Lung (tissue), 12 donors: ENCODE results near the gene FAF2. TPM values are rescaled to one million over a fixed set of nuclear protein-coding genes. Genes with fewer than 3 reads are reported as not detected.
A peak's percentile ranks its signal among the peaks of the same experiment; 100 is the strongest.

Source experiments
- ATAC-seq: fragments of 200-7000 bp; cut with Tn5 transposase; one replicate; pipeline ENCODE4 v1.9.1; 2020; ENCODE audit warnings: moderate number of reproducible peaks; ENCODE audit not compliant: insufficient read depth, low FRiP score
- DNase-seq, 3 donors: peaks; one replicate each; pipeline ENCODE4 v3.0.0-alpha.2; 2013 to 2017
- H3K27ac ChIP-seq, 2 donors: one replicate each; pipeline ENCODE4 v1.5.1; 2013; ENCODE audit warnings: mild to moderate bottlenecking in 2 of 2, moderate library complexity in 2 of 2, control low read depth in 1 of 2, inconsistent platforms in 1 of 2, low read depth in 1 of 2, low read length in 1 of 2
- H3K27me3 ChIP-seq, 3 donors: one replicate each; pipeline ENCODE4 v1.5.1; 2013; ENCODE audit warnings: low read length in 2 of 3; ENCODE audit not compliant: control insufficient read depth in 3 of 3, insufficient read depth in 3 of 3
- H3K36me3 ChIP-seq, 4 donors: one replicate each; pipeline ENCODE4 v1.5.1; 2013; ENCODE audit warnings: low read length in 4 of 4, mild to moderate bottlenecking in 1 of 4, moderate library complexity in 1 of 4; ENCODE audit not compliant: control insufficient read depth in 4 of 4, insufficient read depth in 4 of 4
- H3K4me1 ChIP-seq, 5 donors: one replicate each; pipeline ENCODE4 v1.5.1; 2013; ENCODE audit warnings: low read length in 5 of 5, mild to moderate bottlenecking in 2 of 5, moderate library complexity in 1 of 5; ENCODE audit not compliant: control insufficient read depth in 5 of 5, insufficient read depth in 5 of 5
- H3K4me3 ChIP-seq: one replicate; pipeline ENCODE4 v1.5.1; 2013; ENCODE audit warnings: mild to moderate bottlenecking, control low read depth, moderate library complexity
- H3K9ac ChIP-seq, 2 donors: one replicate each; pipeline ENCODE4 v1.5.1; 2013; ENCODE audit warnings: low read length in 2 of 2, control low read depth in 1 of 2; ENCODE audit not compliant: insufficient read depth in 1 of 2
- H3K9me3 ChIP-seq, 4 donors: one replicate each; pipeline ENCODE4 v1.5.1; 2013; ENCODE audit warnings: low read length in 3 of 4, mild to moderate bottlenecking in 1 of 4, moderate library complexity in 1 of 4; ENCODE audit not compliant: control insufficient read depth in 4 of 4, insufficient read depth in 3 of 4
- CTCF ChIP-seq: IDR thresholded peaks from 2 replicates; pipeline ENCODE4 v1.5.1; 2012; ENCODE audit warnings: mild to moderate bottlenecking; ENCODE audit errors: control extremely low read depth, extremely low read depth
- WGBS, 2 donors: extraction: QIAGEN DNeasy Blood & Tissue Kit; methylation state at CpG; one replicate each; pipeline ENCODE4 v1.1.7; 2013; 5-methylcytosine and 5-hydroxymethylcytosine counted together
- polyA plus RNA-seq, 2 donors: library from polyadenylated mRNA; stranded (reverse); fragments of 200-250 nt; gene quantifications; one replicate each; pipeline ENCODE4 v1.2.1, GENCODE V29; 2013
- total RNA-seq, 2 donors: library from RNA; depleted of rRNA in 1 of 2; stranded (reverse); fragments of >200 nt in 1 of 2; gene quantifications; one replicate each; pipeline ENCODE4 v1.2.1, GENCODE V29; 2014 to 2021
- donor health status: control.
- donor health status: control.
- donor health status: Bipolar disorder and iron deficiency.
- donor health status: healthy.
- donor health status: DM: yes; HTN: yes; CAD: no.

Gene FAF2
- total and polyA plus RNA-seq, 4 donors = 12.5 to 40.1 (median 26.6) TPM

GRCh38 chr5:176536902-176537553 lies 88.8 kb downstream of the FAF2 start, which contains the start of gene RNF44:
Gene RNF44, minus strand, starts transcription at chr5:176537402. Its CDS starts 4,930 bp downstream, at chr5:176532472.
- Histone ChIP-seq H3K9me3 (no peaks in the 10 kb centered on the region), H3K4me1 (peaks cover 20 to 52% (median 33%) of the 10 kb centered on the region in 5 donors), H3K27ac (peak within 1 kb of the TSS; percentile 97 to 98), H3K27me3 (no peaks in the 10 kb centered on the region), H3K9ac (peak within 1 kb of the TSS; percentile 80 to 92), H3K4me3 (peak within 1 kb of the TSS; percentile 68), H3K36me3 (peaks cover 0 to 2% (median 0%) of the 10 kb centered on the region in 4 donors)
- no peak for TF ChIP-seq CTCF
- DNase-seq (peak; percentile 99), ATAC-seq (peak; percentile 82)
- WGBS, 2 donors = 0% methylated on average over 37 to 63 of the region's 63 CpGs

GRCh38 chr5:176537554-176538229 lies 89.5 kb downstream of the FAF2 start:
- Histone ChIP-seq H3K9ac (peak overlapping the region; percentile 80 to 92), H3K36me3 (no peaks in the 10 kb centered on the region), H3K9me3 (no peaks in the 10 kb centered on the region), H3K4me3 (peak overlapping the region; percentile 68), H3K4me1 (peaks cover 20 to 55% (median 35%) of the 10 kb centered on the region in 5 donors), H3K27ac (peak overlapping the region; percentile 97 to 98), H3K27me3 (no peaks in the 10 kb centered on the region)
- no peak for TF ChIP-seq CTCF
- ATAC-seq = peak; percentile 78
- DNase-seq = peak; percentile 99 to 100 (median 99)
- 0 to 1% methylated on average over 43 of the region's 43 CpGs for WGBS, 2 donors

GRCh38 chr5:176538230-176538988 lies 90.2 kb downstream of the FAF2 start:
- Histone ChIP-seq H3K9ac (peak overlapping the region in 1 of 2 donors; percentile 45), H3K9me3 (no peaks in the 10 kb centered on the region), H3K36me3 (no peaks in the 10 kb centered on the region), H3K4me3 (no peak overlapping the region), H3K27me3 (no peaks in the 10 kb centered on the region), H3K4me1 (peaks cover 17 to 49% (median 29%) of the 10 kb centered on the region in 5 donors), H3K27ac (peak overlapping the region; percentile 57 to 64)
- no peak for TF ChIP-seq CTCF
- DNase-seq (peak; percentile 14 to 49 (median 47)), ATAC-seq (no peak)
- WGBS, 2 donors = 30 to 37% methylated on average over 13 of the region's 13 CpGs
